NCI-H187 (cell line): ENCODE results near the gene ZNF644.
"Not testable (repeated sequence)": the region's sequence is repeated elsewhere in the genome, so short reads cannot be mapped to it uniquely, and the experiment has no call there.

Experiments used
- DNase-seq, 2 experiments: peaks; one replicate each; lab custom pipeline; 2025; lab: John Stamatoyannopoulos, UW

The ZNF644 gene

GRCh38 chr1:90986953-90987352 lies 34.9 kb downstream of the ZNF644 start:
- no peak for DNase-seq

GRCh38 chr1:90977522-90977921 lies 44.3 kb downstream of the ZNF644 start:
- DNase-seq, result no peak

DNA sequence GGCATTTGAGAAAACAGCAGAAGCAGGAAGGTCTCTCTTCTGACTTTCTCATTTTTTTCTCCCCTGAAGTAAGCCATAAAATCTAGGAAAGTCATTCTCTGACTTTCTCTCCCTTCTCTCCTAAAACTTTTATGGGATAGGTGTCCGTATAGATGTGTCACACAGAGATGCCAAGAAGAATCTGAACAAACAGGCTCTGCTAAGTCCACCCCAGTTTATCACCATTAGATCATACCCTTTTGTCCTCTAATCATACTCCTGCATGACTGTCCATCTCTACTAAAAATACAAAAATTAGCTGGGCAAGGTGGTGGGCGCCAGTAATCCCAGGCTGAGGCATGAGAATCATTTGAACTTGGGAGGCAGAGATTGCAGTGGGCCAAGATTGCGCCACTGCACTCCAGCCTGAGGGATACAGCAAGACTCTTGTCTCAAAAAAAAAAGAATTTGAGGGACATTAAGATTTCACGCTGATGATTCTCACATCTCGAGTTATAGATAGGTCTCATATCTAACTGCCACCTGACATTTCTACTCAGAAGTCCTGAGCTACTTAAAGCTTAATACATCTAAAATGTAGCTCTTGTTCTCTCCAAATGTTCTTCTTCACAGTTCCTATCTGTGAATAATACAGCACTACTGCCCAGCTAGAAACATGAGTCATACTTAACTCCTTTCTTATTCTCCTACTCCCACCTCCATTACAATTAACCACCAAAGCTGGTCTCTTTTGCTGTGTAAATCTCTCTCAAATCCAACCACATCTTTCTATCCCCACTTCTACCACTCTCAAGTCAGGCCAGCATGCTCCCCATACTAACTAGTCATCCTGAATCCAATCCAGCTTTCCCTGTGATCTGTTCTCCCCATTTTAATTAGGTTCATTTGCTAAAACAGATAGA lies 47.7 kb downstream of the ZNF644 start:
- DNase-seq, result no peak

GRCh38 chr1:90970208-90970607 lies 51.6 kb downstream of the ZNF644 start:
- DNase-seq, result no peak

GRCh38 chr1:90969241-90969640 lies 52.6 kb downstream of the ZNF644 start:
- DNase-seq, result no peak

DNA sequence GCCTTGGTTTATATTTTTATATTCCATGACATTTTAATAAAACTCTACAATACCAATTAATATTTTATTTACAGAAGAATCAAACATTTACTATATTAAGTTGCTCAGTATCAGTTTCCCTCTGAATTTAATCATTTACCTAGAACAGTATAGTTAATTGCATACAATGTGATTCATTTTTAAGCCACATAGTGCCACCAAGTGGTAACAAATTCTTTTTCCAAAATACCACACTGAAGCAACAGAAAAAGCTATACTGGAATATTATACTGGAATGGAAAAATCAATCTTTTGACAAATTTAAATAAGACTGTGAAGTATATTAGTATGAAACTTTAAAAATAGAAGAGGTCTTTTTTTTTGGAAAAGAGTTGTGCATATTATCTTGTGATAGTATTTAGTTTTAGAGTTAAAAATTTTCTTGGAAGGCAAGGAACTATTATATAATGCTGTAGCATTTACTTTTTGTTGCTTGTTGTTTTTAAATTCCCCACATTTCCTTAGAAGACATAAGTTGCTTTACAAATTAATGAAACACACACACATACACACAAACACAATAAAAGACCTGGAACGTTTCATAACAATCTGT lies 57.3 kb downstream of the ZNF644 start:
- no peak for DNase-seq

DNA sequence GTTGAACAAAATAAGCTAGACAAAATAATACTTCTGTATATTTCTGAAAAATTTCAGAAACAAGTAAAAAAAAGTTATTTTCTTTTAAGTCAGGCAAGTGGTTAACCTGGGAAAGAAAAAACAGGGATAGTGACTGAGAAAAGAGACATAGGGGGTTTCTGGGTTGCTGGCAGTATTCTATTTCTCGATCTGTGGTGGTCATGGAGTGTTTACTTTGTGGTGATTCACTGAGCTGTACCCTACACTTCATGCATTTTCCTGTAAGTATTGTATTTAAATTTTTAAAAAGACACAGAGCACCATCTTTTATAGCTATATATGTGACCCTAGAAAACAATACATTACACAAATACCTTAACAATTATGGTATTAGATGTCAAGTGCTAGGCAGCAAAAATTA lies 58.2 kb downstream of the ZNF644 start:
- no peak for DNase-seq

- no peak for DNase-seq
These were observed 58.6 kb downstream of the ZNF644 start for GRCh38 chr1:90963236-90963635.

DNA sequence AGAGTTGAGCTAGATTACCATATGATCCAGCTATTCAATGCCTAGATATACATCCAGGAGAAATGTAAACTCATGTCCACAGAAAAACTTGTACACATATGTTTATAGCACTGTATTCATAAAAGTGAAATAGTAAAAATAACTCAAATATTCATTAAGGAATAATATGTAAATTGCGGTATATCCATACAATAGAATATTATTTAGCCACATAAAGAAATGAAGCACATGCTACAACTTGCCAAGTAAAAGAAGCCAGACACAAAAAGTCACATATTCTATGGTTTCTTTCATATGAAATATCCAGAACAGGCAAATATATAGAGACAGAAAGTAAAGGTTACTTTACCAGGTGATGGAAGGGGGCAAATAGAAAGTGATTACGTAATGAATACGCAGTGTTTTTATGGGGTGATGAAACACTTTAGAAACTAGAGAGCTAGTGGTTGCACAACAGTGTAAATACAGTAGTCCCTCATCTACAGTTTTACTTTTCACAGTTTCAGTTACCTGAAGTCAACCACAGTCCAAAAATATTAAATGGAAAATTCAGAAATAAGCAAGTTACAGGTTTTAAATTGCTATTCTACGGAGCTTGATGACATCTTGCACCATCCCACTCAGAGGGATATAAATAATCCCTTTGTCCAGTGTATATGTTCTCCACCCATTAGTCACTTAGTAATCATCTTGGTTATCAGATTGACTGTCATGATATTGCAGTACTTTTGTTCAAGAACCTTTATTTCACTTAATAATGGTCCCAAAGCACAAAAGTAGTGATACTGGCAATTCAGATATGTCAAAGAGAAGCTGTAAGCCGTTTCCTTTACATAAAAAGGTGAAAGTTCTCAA lies 62.3 kb downstream of the ZNF644 start:
- DNase-seq, result no peak

GRCh38 chr1:90957497-90957896 lies 64.3 kb downstream of the ZNF644 start:
- DNase-seq, result no peak

DNA sequence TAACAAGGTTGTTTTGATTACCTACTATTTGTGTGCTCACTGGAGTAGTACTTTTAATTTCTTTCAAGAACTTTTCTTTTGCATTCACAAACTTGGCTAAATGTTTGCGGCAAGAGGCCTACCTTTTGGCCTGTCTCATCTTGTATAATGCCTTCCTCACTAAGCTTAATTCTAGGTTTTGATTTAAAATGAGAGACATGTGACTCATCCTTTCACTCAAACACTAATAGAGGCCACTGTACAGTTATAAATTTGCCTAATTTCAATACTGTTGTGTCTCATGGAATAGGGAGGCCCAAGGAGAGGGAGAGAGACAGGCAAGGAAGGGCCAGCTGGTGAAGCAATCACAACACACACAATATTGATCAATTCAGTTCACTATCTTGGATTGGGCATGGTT lies 66.1 kb downstream of the ZNF644 start:
- no peak for DNase-seq

DNA sequence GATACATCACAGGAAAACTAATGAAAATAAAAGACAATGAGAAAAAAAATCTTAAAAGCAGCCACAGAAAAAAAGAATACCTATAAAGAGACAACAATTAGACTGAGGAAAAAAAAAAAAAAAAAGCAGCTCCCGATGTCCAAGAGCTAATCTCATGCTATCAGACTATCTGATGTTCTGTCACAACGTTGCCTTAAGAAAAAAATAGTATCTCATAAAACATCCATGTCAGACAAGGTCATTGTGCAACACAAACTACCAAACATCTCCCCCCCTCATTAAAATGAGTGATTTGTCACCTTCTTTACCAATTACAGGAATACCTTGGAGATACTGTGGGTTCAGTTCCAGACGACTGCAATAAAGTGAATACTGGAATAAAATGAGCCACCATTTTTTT lies 68.9 kb downstream of the ZNF644 start:
- DNase-seq, result no peak

GRCh38 chr1:90951009-90951408 lies 70.8 kb downstream of the ZNF644 start:
- DNase-seq, result no peak

- no peak for DNase-seq
These were observed 73.5 kb downstream of the ZNF644 start for GRCh38 chr1:90948301-90948700.

DNA sequence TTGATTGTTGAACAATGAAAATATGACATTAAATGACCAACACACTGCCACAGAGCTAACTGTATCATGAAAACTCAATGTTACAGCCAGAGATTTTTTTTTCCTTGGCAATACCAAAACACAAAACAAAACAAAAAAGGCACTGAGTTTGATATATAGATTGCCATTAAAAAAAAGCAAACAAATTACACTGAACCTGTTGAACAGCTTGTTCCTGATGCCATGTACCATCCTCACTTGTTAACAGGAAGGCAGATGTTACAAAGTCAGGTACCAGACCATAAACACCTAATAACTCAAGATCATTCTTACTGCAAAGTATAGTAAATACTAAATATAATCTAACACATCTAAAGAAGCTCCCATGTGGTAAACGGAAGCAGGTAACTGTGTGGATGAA lies 75.2 kb downstream of the ZNF644 start:
- DNase-seq, result no peak

DNA sequence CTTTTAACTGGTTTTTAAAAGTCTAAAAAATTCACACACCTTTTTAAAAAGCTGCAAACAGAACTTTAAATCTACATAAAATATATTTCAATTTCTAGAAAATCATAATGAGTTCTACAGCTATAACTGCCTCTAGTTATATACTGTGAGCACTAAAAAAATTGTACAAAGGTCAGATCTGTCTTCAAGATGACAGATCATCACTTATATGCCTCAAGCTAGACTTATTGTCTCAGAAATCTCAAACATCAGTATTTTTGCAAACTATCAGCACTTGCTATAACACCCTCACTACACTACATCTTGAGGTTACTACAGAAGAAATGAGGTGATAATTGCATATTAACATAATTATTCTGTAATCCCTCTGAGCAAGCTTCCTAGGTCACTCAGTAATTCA lies 76.5 kb downstream of the ZNF644 start:
- no peak for DNase-seq

DNA sequence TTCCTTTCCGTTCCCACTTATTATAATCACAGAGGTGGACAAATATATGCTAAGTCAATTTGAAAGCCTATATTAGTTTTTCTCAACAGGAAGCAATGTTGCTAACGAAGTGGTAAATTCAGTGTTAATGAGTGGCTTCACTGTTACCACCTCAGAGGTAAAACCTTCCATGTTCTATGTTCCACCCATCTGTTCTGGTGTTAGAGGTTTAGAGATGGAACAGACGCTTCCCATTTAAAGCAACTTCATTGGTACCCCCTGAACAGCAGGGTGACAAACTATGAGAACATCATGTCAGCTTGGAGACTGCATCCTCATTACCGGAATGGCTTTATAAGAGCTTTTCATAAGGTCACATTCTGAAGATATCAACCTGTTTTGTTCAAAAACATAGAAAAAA lies 77.9 kb downstream of the ZNF644 start:
- no peak for DNase-seq

- DNase-seq, result no peak
These were observed 81.1 kb downstream of the ZNF644 start for GRCh38 chr1:90940746-90941145.

DNA sequence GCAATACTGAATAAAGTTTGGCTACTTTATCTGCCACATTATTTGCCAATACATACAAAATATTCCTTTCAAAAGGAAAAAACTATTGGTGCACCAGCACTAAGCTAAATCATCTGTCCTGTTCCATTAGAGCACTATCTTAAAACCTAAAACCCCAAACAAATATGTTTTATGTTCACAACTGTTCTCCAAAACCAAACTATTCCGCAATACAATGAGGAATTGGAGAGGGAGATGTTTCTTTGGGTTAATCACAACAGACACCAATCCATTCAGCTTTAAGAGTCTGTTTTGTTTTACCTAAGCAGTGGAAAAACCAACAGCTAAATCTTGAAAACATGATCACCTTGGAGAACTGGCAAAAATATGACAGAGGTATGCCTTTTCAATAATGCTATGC lies 85.1 kb downstream of the ZNF644 start:
- no peak for DNase-seq

DNA sequence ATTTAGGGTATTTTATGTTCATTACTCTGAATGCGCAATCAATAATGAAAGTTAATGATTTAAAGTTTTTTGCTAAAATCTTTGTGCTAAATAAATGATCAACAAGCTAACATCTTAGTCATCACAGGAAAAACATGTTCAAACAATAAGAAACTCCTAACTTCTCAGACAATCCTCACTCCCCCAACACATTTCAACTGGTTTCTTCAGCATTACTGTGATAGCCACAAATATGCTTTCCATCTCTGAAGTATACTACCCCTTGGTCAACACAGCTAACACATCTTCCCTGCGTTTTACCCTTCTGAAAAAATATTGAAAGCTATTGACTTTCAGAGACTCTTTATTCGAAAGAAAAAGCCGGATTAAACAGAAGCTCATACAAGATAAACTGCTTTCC lies 85.8 kb downstream of the ZNF644 start:
- DNase-seq, result no peak

- not testable (repeated sequence) for DNase-seq
These were observed 93.6 kb downstream of the ZNF644 start for GRCh38 chr1:90928231-90928630.

DNA sequence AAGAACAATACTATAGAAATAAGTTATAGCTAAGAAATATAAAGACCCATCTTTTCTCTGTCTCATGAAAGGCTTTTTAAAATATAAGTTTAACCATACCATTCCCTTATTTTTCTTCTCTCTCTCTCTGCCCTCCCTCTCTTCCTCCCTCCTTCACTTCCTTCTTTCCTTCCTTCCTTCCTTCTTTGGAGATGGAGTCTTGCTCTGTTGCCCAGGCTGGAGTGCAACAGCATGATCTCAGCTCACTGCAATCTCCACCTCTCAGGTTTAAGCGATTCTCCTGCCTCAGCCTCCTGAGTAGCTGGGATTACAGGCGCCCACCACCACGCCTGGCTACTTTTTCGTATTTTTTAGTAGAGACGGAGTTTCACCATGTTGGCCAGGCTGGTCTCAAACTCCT lies 94.2 kb downstream of the ZNF644 start:
- DNase-seq, result not testable (repeated sequence)

GRCh38 chr1:90926971-90927370 lies 94.9 kb downstream of the ZNF644 start:
- DNase-seq, result no peak
